Activated CD4-positive, alpha-beta T cell treated with anti-CD3 and anti-CD28 coated beads for 1 hour (primary cell): Measurements from ENCODE around the gene CLPTM1.
A peak's percentile ranks its signal among the peaks of the same experiment; 100 is the strongest.
"Not testable (repeated sequence)": the region's sequence is repeated elsewhere in the genome, so short reads cannot be mapped to it uniquely, and the experiment has no call there.

Experiments
- DNase-seq: peaks from one replicate; pipeline ENCODE4 v3.0.0-alpha.2; 2020

CLPTM1 gene

GRCh38 chr19:44975444-44975843, 20.3 kb downstream of the CLPTM1 start:
- no peak for DNase-seq

DNA sequence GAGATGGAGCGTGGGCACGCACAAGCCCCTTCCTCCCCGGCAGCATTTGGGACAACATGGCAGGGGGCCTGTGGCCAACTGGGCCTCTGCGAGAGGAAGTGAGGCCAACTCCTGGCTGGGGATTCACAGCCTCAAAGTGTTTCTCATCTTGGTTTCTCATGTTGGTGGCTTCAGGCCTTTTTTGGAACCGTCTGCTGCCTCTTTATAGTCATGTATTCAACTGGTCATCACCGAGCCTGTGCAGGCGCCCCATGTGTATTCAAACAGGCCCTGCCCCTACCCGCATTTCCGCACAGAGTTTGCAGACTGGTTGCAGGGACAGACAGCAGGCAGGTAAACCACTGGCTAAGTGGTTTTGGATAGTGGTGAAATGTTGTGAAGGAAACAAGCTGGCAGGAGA, 28.8 kb downstream of the CLPTM1 start:
- DNase-seq = no peak

DNA sequence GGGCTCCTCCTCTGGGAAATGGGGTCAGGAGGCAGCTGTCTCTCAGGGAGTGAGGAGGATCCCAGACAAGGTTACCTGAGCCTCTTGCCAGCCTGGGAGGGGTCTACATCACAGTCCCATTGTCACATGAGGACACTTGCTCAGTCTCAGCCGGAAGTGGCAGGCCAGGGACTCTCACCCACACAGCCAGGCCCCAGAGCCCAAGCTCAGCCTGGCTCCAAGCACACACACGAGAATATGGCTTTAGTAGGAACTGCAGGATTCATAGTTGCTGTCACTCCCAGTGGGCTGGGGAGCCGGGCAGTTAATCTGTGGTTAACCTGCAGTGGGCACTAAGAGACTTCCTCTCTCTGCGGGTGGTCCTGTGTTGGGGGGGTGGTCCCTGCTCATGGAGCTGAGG, 30.3 kb downstream of the CLPTM1 start:
- DNase-seq = no peak

GRCh38 chr19:44986389-44986788, 31.2 kb downstream of the CLPTM1 start:
- DNase-seq = no peak

DNA sequence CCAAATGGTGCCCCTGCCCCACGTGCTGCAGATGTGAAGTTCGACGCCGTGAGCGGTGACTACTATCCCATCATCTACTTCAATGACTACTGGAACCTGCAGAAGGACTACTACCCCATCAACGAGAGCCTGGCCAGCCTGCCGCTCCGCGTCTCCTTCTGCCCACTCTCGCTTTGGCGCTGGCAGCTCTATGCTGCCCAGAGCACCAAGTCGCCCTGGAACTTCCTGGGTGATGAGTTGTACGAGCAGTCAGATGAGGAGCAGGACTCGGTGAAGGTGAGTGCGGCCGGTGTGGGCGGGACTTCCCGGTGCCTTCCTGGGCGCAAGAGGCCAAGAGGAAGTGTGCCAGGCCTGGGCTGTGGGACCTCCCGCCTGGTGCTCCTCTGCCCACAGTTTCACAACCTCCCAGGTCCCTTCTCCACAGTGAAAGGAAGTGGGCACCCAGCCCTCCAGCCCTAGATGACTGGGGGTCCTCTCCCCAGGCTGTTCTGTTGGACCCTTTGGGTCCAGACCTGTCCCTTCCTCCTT, 32.0 kb downstream of the CLPTM1 start:
- no peak for DNase-seq

DNA sequence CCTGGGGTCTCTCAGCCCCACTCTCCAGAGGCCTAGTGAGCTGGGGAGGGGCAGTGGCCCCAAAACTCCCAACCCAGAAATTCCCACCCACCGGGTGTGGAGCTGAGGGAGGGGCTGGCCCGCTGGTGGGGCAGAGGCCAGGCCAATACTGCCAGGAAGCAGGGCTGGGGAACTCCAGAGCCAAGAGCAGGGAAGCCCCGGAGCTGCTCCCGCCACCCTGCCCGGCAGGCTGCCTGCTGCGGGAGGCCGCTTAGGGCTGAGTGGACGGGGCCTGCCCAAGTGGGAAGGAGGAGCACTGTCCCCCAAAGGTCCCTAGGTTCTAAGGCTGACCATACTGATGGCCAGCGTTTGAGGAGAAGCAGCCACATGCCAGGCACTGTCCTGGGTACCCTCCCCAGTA, 33.1 kb downstream of the CLPTM1 start:
- DNase-seq = no peak

DNA sequence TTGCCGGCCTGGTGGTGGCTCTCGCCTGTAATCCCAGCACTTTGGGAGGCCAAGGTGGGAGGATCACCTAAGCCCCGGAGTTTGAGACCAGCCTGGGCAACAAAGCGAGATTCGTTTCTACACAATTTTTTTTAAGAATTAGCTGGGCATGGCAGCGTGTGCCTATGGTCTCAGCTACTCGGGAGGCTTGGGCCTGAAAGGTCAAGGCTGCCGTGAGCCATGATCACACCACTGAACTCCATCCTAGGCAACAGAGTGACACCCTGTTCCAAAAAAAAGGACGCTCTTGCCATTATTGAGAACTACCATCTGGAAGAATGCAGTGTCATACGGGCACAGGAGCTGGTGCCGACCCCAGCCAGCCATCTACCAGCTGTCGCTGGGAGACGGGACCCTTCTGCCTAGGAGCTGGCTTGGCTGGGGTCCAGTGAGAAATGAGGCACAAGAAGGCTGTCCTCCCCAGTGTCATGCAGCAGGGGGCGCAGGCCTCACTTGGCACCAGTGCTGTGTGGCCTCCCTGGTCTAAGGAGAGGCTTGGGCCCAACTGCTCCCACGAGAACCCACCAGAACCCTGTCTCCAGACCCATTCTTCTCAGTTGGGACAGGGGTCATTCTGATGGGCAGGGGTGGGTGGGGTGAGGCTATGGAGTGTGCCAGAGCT, 33.8 kb downstream of the CLPTM1 start:
- DNase-seq = peak; percentile 49

DNA sequence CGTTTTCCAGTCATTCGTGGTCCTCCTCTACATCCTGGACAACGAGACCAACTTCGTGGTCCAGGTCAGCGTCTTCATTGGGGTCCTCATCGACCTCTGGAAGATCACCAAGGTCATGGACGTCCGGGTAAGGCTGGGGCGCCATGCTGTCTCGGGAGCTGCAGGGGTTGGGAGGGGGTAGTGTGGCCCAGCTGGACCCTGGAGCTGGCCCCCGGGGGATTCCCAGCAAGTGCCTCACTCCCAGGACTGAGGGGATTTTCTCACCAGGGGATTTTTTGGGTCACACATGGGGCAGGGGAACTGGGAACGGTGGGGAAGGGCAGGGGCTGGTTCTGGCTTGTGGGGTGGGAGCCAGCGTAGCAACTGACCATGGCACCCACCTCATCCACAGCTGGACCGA, 35.3 kb downstream of the CLPTM1 start:
- no peak for DNase-seq

DNA sequence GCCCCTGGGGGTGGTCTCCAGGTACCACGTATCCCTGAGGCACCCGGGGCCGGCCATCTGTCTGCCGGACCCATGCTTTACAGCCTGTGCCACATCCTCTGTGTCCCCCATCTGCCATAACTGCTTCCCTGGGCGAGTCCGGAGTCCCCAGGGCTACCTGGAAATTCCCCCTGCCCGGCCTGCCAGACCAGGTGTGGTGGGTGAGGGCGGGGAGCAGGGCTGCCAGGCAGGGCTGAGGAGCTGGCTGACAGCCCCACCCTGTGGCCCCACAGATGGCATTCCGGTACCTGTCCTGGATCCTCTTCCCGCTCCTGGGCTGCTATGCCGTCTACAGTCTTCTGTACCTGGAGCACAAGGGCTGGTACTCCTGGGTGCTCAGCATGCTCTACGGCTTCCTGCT, 35.8 kb downstream of the CLPTM1 start:
- DNase-seq = no peak

DNA sequence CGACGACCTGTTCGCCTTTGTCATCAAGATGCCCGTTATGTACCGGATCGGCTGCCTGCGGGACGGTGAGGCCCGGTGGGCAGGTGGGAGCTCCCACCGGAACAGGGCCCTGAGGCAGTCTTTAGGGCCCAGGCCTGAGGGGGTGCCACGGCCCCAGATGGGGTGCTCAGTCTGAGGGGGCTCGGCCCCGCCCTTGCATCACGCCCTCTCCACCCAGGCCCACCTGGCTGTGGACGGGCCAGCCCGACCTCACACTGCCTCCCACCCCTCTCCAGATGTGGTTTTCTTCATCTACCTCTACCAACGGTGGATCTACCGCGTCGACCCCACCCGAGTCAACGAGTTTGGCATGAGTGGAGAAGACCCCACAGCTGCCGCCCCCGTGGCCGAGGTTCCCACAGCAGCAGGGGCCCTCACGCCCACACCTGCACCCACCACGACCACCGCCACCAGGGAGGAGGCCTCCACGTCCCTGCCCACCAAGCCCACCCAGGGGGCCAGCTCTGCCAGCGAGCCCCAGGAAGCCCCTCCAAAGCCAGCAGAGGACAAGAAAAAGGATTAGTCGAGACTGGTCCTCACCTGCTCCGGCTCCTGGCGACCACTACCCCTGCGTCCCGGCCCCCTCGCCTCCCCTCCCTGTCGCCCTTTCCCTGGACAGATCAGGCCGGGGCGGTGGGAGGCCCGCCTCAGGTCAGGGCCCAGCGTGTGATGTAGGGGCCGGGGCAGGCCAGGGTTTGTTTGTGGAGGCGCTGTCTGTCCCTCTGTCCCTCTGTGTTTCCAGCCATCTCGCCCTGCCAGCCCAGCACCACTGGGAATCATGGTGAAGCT, 37.4 kb downstream of the CLPTM1 start:
- no peak for DNase-seq

DNA sequence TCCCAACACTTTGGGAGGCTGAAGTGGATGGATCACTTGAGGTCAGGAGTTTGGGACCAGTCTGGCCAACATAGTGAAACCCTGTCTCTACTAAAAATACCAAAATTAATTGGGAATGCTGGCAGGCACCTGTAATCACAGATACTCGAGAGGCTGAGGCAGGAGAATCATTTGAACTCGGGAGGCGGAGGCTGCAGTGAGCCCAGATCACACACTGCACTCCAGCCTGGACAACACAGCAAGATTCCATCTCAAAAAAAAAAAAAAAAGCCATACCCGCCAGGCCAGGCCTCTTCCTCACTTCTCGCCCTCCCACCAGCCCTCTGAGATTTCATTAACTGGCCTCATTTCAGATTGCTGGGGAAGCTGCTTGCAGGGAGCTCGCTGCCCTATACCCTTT, 38.3 kb downstream of the CLPTM1 start:
- DNase-seq = no peak

- no peak for DNase-seq
Measured at GRCh38 chr19:44993926-44994537, 38.9 kb downstream of the CLPTM1 start.

DNA sequence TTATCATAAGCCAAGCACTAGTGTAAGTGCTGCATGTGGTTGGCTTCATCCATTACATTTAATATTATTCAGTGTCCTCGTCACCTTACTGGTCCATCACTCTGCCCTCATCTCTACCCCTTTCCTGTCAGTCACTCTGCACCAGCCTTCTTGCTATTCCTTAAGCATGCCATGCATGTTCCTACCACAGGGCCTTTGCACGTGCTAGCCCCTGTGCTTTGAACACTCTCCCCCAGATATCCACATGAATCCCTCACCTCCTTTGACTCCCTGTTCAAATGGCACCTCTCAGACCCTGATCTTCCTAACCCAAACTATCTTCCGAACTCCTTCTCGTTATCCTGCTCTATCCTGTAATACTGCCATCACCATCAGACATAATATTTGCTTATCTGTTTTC, 42.8 kb downstream of the CLPTM1 start:
- DNase-seq = no peak

GRCh38 chr19:44999131-44999925, 44.1 kb downstream of the CLPTM1 start:
- not testable (repeated sequence) for DNase-seq

DNA sequence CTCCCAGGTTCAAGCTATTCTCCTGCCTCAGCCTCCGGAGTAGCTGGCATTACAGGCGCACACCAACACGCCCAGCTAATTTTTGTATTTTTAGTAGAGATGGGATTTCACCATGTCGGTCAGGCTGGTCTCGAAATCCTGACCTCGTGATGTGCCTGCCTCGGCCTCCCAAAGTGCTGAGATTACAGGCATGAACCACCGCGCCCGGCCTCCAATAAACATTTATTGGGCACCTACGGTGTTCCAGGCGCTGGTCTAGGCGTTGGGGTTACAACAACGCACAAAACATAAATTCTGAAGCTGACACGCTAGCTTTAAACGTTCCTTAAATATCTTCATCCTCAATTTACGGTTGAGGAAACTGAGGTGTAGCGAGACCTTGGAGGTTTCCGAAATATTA, 45.5 kb downstream of the CLPTM1 start:
- not testable (repeated sequence) for DNase-seq

GRCh38 chr19:45001087-45001739, 46.0 kb downstream of the CLPTM1 start, which contains the start of gene RELB:
RELB (plus strand) TSS chr19:45001464; CDS start chr19:45001580, 116 bp downstream.
- DNase-seq = peak; percentile 94

- DNase-seq = no peak
Measured at GRCh38 chr19:45003485-45003884, 48.3 kb downstream of the CLPTM1 start.

GRCh38 chr19:45005787-45006186, 50.6 kb downstream of the CLPTM1 start:
- DNase-seq = no peak

GRCh38 chr19:45008552-45008951, 53.4 kb downstream of the CLPTM1 start:
- no peak for DNase-seq

GRCh38 chr19:45009625-45010255, 54.6 kb downstream of the CLPTM1 start:
- DNase-seq = no peak

GRCh38 chr19:45010306-45010705, 55.1 kb downstream of the CLPTM1 start:
- no peak for DNase-seq

GRCh38 chr19:45011959-45012358, 56.8 kb downstream of the CLPTM1 start:
- DNase-seq = no peak
